ENCODE results near the gene PAIP2. TPM values are rescaled to one million over a fixed set of nuclear protein-coding genes. Genes with fewer than 3 reads are reported as not detected.

Gene PAIP2
- total and polyA plus RNA-seq, 2 of the 4 experiments (the other 2 are of a cell fraction): 41.9 to 59.5 TPM

GRCh38 chr5:139308797-139309196 is 32.9 kb upstream of the PAIP2 start:
- H3K56ac ChIP-seq (ENCODE audit: extremely low read depth, insufficient read depth, low read length): no peak overlapping the region
- peaks cover 10% of the 10 kb centered on the region for H3K4me1 ChIP-seq (ENCODE audit: control insufficient read depth, insufficient read depth, low read length)
- H3K27me3 ChIP-seq (ENCODE audit: control insufficient read depth, insufficient read depth, low read length): no peaks in the 10 kb centered on the region
- no peak overlapping the region for H3K9ac ChIP-seq (ENCODE audit: low read depth, low read length)
- H4K8ac ChIP-seq (ENCODE audit: low read depth in 2 of 2, low read length in 2 of 2): no peak overlapping the region
- ChIA-PET POLR2A (ENCODE audit: unreplicated experiment) (no interaction called here), CTCF (no interaction called here)
- in situ Hi-C loops (cut with MboI; ENCODE audit: low sequenced_read_pairs) (no loop called here), intact Hi-C loops (cut with micrococcal nuclease) (no loop called here), dilution Hi-C loops (cut with HindIII; ENCODE audit: low sequenced_read_pairs, unreplicated experiment) (no loop called here)
- no TSS peak for BruUV-seq (replicated peaks)
- H3K14ac ChIP-seq (replicated peaks; ENCODE audit: low read depth, low read length): no peak overlapping the region
- peak overlapping the region; percentile 19; the same call in 1 of the 2 replicates for H3K4me2 ChIP-seq (ENCODE audit: low read depth, low read length)
- no peak for DNase-seq
- peaks cover 3% of the 10 kb centered on the region; the same call in 1 of the 2 replicates for H3K36me3 ChIP-seq (ENCODE audit: control insufficient read depth, insufficient read depth, low read length)
- no peak overlapping the region for H2AK5ac ChIP-seq (ENCODE audit: low read depth, low read length)
- H2AK9ac ChIP-seq (replicated peaks; ENCODE audit: low read depth, low read length, poor library complexity): no peak overlapping the region
- H3K18ac ChIP-seq (ENCODE audit: low read depth, low read length): no peak overlapping the region
- no peak overlapping the region for H3K4ac ChIP-seq (ENCODE audit: low read depth, low read length)
- no peak overlapping the region for H3K4me3 ChIP-seq (ENCODE audit: insufficient read depth, low read depth, low read length)
- peak overlapping the region; percentile 36; the same call in 1 of the 2 replicates for H3K23ac ChIP-seq (ENCODE audit: low read depth, low read length)
- no peak overlapping the region for H2BK20ac ChIP-seq (ENCODE audit: low read depth, low read length)
- H2AFZ ChIP-seq (replicated peaks; ENCODE audit: low read length, poor library complexity): no peak overlapping the region
- no peak for ATAC-seq (ENCODE audit: low read depth)
- TF ChIP-seq CTCF (conservative IDR thresholded peaks at IDR 0.05; ENCODE audit: low read depth, low read length) (no peak), RAD21 (IDR thresholded peaks at IDR 0.05; ENCODE audit: low read length) (no peak), SMC3 (IDR thresholded peaks at IDR 0.05; ENCODE audit: low read depth, low read length) (no peak), CEBPB (IDR thresholded peaks at IDR 0.05; ENCODE audit: low read depth, low read length) (no peak), NFE2L2 (IDR thresholded peaks at IDR 0.05; ENCODE audit: low read depth, low read length) (no peak), RCOR1 (IDR thresholded peaks at IDR 0.05; ENCODE audit: insufficient replicate concordance, low read length) (no peak), ELK1 (IDR thresholded peaks at IDR 0.05; ENCODE audit: borderline replicate concordance, low read depth, low read length) (no peak), FOS (IDR thresholded peaks at IDR 0.05; ENCODE audit: low read depth, low read length) (no peak), MXI1 (IDR thresholded peaks at IDR 0.05; ENCODE audit: borderline replicate concordance, low read depth, low read length) (no peak), MAZ (IDR thresholded peaks at IDR 0.05; ENCODE audit: borderline replicate concordance, low read depth, low read length) (no peak), POLR2A (IDR thresholded peaks at IDR 0.05; ENCODE audit: low read depth, low read length) (no peak)
- no peak overlapping the region for H2BK5ac ChIP-seq (ENCODE audit: low read depth, low read length, poor library complexity, severe bottlenecking)
- no peaks in the 10 kb centered on the region for H3K9me3 ChIP-seq (ENCODE audit: control insufficient read depth, insufficient read depth, low read length)
- H4K20me1 ChIP-seq (ENCODE audit: insufficient read depth, low read length): peaks cover 96% of the 10 kb centered on the region
- no peak overlapping the region for H3K27ac ChIP-seq (ENCODE audit: insufficient read depth, low read length)
- no peak overlapping the region for H2BK120ac ChIP-seq (ENCODE audit: low read depth, low read length)
- H4K91ac ChIP-seq (ENCODE audit: insufficient read depth, low read depth, low read length): no peak overlapping the region
- peaks cover 0 to 29% of the 10 kb centered on the region in 2 experiments; a peak in 1 of 4 replicates for H3K79me1 ChIP-seq (ENCODE audit: low read depth in 1 of 2, low read length in 2 of 2)
- H2BK15ac ChIP-seq (ENCODE audit: low read depth, low read length): no peak overlapping the region
- H3K9me1 ChIP-seq (ENCODE audit: insufficient read depth, low read length): peaks cover 9% of the 10 kb centered on the region
- no peak overlapping the region for H4K5ac ChIP-seq (ENCODE audit: low read depth, low read length)

Measured in IMR-90 (cell line).